ENCODE data around the gene RNASE4. TPM values are rescaled to one million over a fixed set of nuclear protein-coding genes. Genes with fewer than 3 reads are reported as not detected.
A peak's percentile ranks its signal among the peaks of the same experiment; 100 is the strongest.

Gene RNASE4
- total and polyA plus RNA-seq, 2 experiments from 2014 or later, result 0.29 to 2.0 TPM

- TF ChIP-seq STAT1 (IDR thresholded peaks at IDR 0.05; ENCODE audit: unreplicated experiment), result no peak
- no peak for TF ChIP-seq ZNF114 (CRISPR knock-in tag; IDR thresholded peaks at IDR 0.05)
- no peak for TF ChIP-seq POLR2AphosphoS5 (IDR thresholded peaks at IDR 0.05; ENCODE audit: low read depth)
- no peak for TF ChIP-seq CREB1 (CRISPR knock-in tag; IDR thresholded peaks at IDR 0.05; ENCODE audit: low read depth)
- TF ChIP-seq CTCF (conservative IDR thresholded peaks at IDR 0.05; ENCODE audit: low read depth in 2 of 2), result no peak
- TF ChIP-seq ZNF331 (CRISPR knock-in tag; IDR thresholded peaks at IDR 0.05; ENCODE audit: low read depth), result no peak
Measured at GRCh38 chr14:20698018-20698329, 13.6 kb downstream of the RNASE4 start (continued).

- no peaks in the 10 kb centered on the region for H3K4me1 ChIP-seq (ENCODE audit: insufficient read depth)
- Mint-ChIP-seq H3K9me3 (no peaks in the 10 kb centered on the region), H3K27me3 (ENCODE audit: insufficient read depth, low read depth, poor library complexity) (peaks cover 2% of the 10 kb centered on the region), H3K4me3 (no peak overlapping the region), H3K36me3 (ENCODE audit: low read depth) (peaks cover 56% of the 10 kb centered on the region), H3K27ac (peak overlapping the region; percentile 78), H3K4me1 (peaks cover 21% of the 10 kb centered on the region)
- ATAC-seq (no peak), DNase-seq (ENCODE audit: low spot score) (no peak)
- no peak overlapping the region for H3K27ac ChIP-seq (ENCODE audit: low read depth)
- no peaks in the 10 kb centered on the region for H3K9me2 ChIP-seq (ENCODE audit: insufficient read depth)
- H2AFZ ChIP-seq, result no peak overlapping the region
- H4K20me1 ChIP-seq (replicated peaks; ENCODE audit: insufficient read depth), result no peaks in the 10 kb centered on the region
- H3K27me3 ChIP-seq (ENCODE audit: insufficient read depth), result no peaks in the 10 kb centered on the region
- no peak overlapping the region for H3K4me2 ChIP-seq
- no peaks in the 10 kb centered on the region for H3F3A ChIP-seq (replicated peaks; ENCODE audit: low read depth)
- H3K79me2 ChIP-seq (replicated peaks; ENCODE audit: insufficient read depth), result no peaks in the 10 kb centered on the region
- H3K4me3 ChIP-seq, result no peak overlapping the region
- no peaks in the 10 kb centered on the region for H3K36me3 ChIP-seq (ENCODE audit: insufficient read depth)
- TF ChIP-seq ETS1 (IDR thresholded peaks at IDR 0.05) (no peak), EZH2phosphoT487 (IDR thresholded peaks at IDR 0.05; ENCODE audit: unreplicated experiment) (no peak), POLR2AphosphoS5 (IDR thresholded peaks at IDR 0.05; ENCODE audit: low read depth) (no peak), ZNF114 (CRISPR knock-in tag; IDR thresholded peaks at IDR 0.05) (no peak), JUNB (IDR thresholded peaks at IDR 0.05; ENCODE audit: unreplicated experiment) (no peak), CREB1 (CRISPR knock-in tag; IDR thresholded peaks at IDR 0.05; ENCODE audit: low read depth) (no peak), ZNF331 (CRISPR knock-in tag; IDR thresholded peaks at IDR 0.05; ENCODE audit: low read depth) (no peak), REST (IDR thresholded peaks at IDR 0.05; ENCODE audit: unreplicated experiment) (no peak), NANOG (IDR thresholded peaks at IDR 0.05; ENCODE audit: borderline replicate concordance) (no peak), CTCF (conservative IDR thresholded peaks at IDR 0.05; ENCODE audit: low read depth in 2 of 2) (no peak), EZH2 (IDR thresholded peaks at IDR 0.05; ENCODE audit: low read depth, unreplicated experiment) (no peak), STAT1 (IDR thresholded peaks at IDR 0.05; ENCODE audit: unreplicated experiment) (no peak)
Measured at GRCh38 chr14:20698934-20699333, 14.6 kb downstream of the RNASE4 start.
